HG02763 (cell line): ENCODE results near the gene ALDH16A1.
A peak's percentile ranks its signal among the peaks of the same experiment; 100 is the strongest.
"Not testable (repeated sequence)": the region's sequence is repeated elsewhere in the genome, so short reads cannot be mapped to it uniquely, and the experiment has no call there.

ENCODE experiments used
- ATAC-seq: cut with Tn5 transposase; IDR thresholded peaks from one replicate; pipeline ENCODE4 v1.9.1; 2021; ENCODE audit warnings: mild to moderate bottlenecking, moderate library complexity; ENCODE audit not compliant: unreplicated experiment

Gene ALDH16A1

GRCh38 chr19:49439836-49440235 is 13.2 kb upstream of the ALDH16A1 start:
- ATAC-seq = no peak

- no peak for ATAC-seq
Observed at GRCh38 chr19:49440439-49441209, 12.4 kb upstream of the ALDH16A1 start.

GRCh38 chr19:49441210-49441959 is 11.6 kb upstream of the ALDH16A1 start, which contains the start of gene SLC17A7:
Gene SLC17A7, minus strand, starts transcription at chr19:49441527. Its CDS starts 148 bp downstream, at chr19:49441379.
- ATAC-seq = no peak

- ATAC-seq = no peak
Observed at GRCh38 chr19:49441960-49442350, 11.1 kb upstream of the ALDH16A1 start.

GRCh38 chr19:49442354-49442753 is 10.7 kb upstream of the ALDH16A1 start:
- no peak for ATAC-seq

- no peak for ATAC-seq
Observed at GRCh38 chr19:49442771-49443365, 10.2 kb upstream of the ALDH16A1 start.

- peak; percentile 79 for ATAC-seq
Observed at GRCh38 chr19:49443366-49444099, 9.5 kb upstream of the ALDH16A1 start.

- not testable (repeated sequence) for ATAC-seq
Observed at GRCh38 chr19:49444100-49444700, 8.8 kb upstream of the ALDH16A1 start.

- no peak for ATAC-seq
Observed at GRCh38 chr19:49445997-49446396, 7.0 kb upstream of the ALDH16A1 start.

GRCh38 chr19:49447485-49448431 is 5.3 kb upstream of the ALDH16A1 start:
- no peak for ATAC-seq

- ATAC-seq = no peak
Observed at GRCh38 chr19:49448432-49448786, 4.6 kb upstream of the ALDH16A1 start.

- no peak for ATAC-seq
Observed at GRCh38 chr19:49450405-49450804, 2.6 kb upstream of the ALDH16A1 start.

- ATAC-seq = peak; percentile 63
Observed at GRCh38 chr19:49451430-49452181, 1.4 kb upstream of the ALDH16A1 start, which contains the start of gene PIH1D1. Gene PIH1D1, minus strand, starts transcription at chr19:49451814. Its CDS starts 240 bp downstream, at chr19:49451574.

- no peak for ATAC-seq
Observed at GRCh38 chr19:49453757-49454240, 774 bp downstream of the ALDH16A1 start.

- ATAC-seq = no peak
Observed at GRCh38 chr19:49455773-49456172, 2.7 kb downstream of the ALDH16A1 start.

- no peak for ATAC-seq
Observed at GRCh38 chr19:49456326-49456725, 3.3 kb downstream of the ALDH16A1 start.

- ATAC-seq = no peak
Observed at GRCh38 chr19:49458567-49458903, 5.5 kb downstream of the ALDH16A1 start.

GRCh38 chr19:49459388-49459787 is 6.4 kb downstream of the ALDH16A1 start:
- ATAC-seq = no peak

GRCh38 chr19:49461130-49461529 is 8.1 kb downstream of the ALDH16A1 start:
- ATAC-seq = not testable (repeated sequence)
